CD14-positive monocyte (primary cell): ENCODE results near the gene TNFSF13. TPM values are rescaled to one million over a fixed set of nuclear protein-coding genes. Genes with fewer than 3 reads are reported as not detected.
A peak's percentile ranks its signal among the peaks of the same experiment; 100 is the strongest.

Experiments used
- DNase-seq, 3 donors: peaks; one replicate each; pipeline ENCODE4 v3.0.0-alpha.2; 2011 to 2022
- H2AFZ ChIP-seq: 2 replicates; pipeline ENCODE4 v1.6.0; 2012; ENCODE audit warnings: mild to moderate bottlenecking, low read depth, low read length, inconsistent platforms; ENCODE audit not compliant: insufficient read depth, poor library complexity, severe bottlenecking
- H3K27ac ChIP-seq, 2 donors: 1 replicate in 1 of 2; 2 replicates in 1 of 2; pipeline ENCODE4 v1.5.1; 2012 to 2013; ENCODE audit warnings: low read length in 2 of 2, control low read depth in 1 of 2, inconsistent platforms in 1 of 2, low read depth in 1 of 2, mild to moderate bottlenecking in 1 of 2
- H3K27me3 ChIP-seq, 2 donors: one replicate each; pipeline versions ENCODE4 v1.6.0 to v1.6.1; 2011 to 2013; ENCODE audit warnings: low read length in 2 of 2; ENCODE audit not compliant: control insufficient read depth in 2 of 2, insufficient read depth in 2 of 2
- H3K36me3 ChIP-seq, 2 donors: replicated peaks in 1 of 2; 1 replicate in 1 of 2; 2 replicates in 1 of 2; pipeline versions ENCODE4 v1.5.1 to v1.6.1; 2012 to 2013; ENCODE audit warnings: low read length in 2 of 2, control low read depth in 1 of 2, inconsistent platforms in 1 of 2, mild to moderate bottlenecking in 1 of 2; ENCODE audit not compliant: insufficient read depth in 2 of 2, control insufficient read depth in 1 of 2
- H3K4me1 ChIP-seq, 2 donors: 1 replicate in 1 of 2; 2 replicates in 1 of 2; pipeline versions ENCODE4 v1.5.1 to v1.6.1; 2012 to 2013; ENCODE audit warnings: low read length in 2 of 2, control low read depth in 1 of 2, inconsistent platforms in 1 of 2, mild to moderate bottlenecking in 1 of 2, moderate library complexity in 1 of 2; ENCODE audit not compliant: insufficient read depth in 2 of 2, control insufficient read depth in 1 of 2
- H3K4me2 ChIP-seq: replicated peaks from 2 replicates; pipeline ENCODE3; 2012; ENCODE audit warnings: low read length, moderate library complexity, mild to moderate bottlenecking; ENCODE audit not compliant: poor library complexity, severe bottlenecking; ENCODE audit errors: extremely low read depth
- H3K4me3 ChIP-seq, 3 experiments: fragments of 200-600 bp in 1 of 3; sonication (generic) in 1 of 3; replicated peaks in 1 of 3; 1 replicate in 2 of 3; 2 replicates in 1 of 3; pipeline ENCODE4 v1.5.1; 2011 to 2013; ENCODE audit warnings: low read length in 3 of 3, mild to moderate bottlenecking in 3 of 3, control low read depth in 2 of 3, low read depth in 2 of 3, inconsistent platforms in 1 of 3, moderate library complexity in 1 of 3
- H3K79me2 ChIP-seq: 2 replicates; pipeline ENCODE4 v1.6.0; 2012; ENCODE audit warnings: mild to moderate bottlenecking, control low read depth, inconsistent platforms, low read length, moderate library complexity; ENCODE audit not compliant: insufficient read depth
- H3K9ac ChIP-seq: 2 replicates; pipeline ENCODE4 v1.6.0; 2017; ENCODE audit warnings: low read length, mild to moderate bottlenecking; ENCODE audit not compliant: insufficient read depth, poor library complexity, severe bottlenecking
- H3K9me3 ChIP-seq, 2 donors: replicated peaks in 1 of 2; 1 replicate in 1 of 2; 2 replicates in 1 of 2; pipeline versions ENCODE4 v1.5.1 to v1.6.1; 2012 to 2013; ENCODE audit warnings: low read length in 2 of 2, control low read depth in 1 of 2; ENCODE audit not compliant: control insufficient read depth in 1 of 2, insufficient read depth in 1 of 2
- H4K20me1 ChIP-seq: 2 replicates; pipeline ENCODE4 v1.6.0; 2012; ENCODE audit warnings: mild to moderate bottlenecking, low read length, control low read depth, moderate library complexity; ENCODE audit not compliant: insufficient read depth
- H3K27ac Mint-ChIP-seq, 7 donors: one replicate each; pipeline ENCODE4 v1.8.0; 2020; ENCODE audit warnings: mild to moderate bottlenecking in 7 of 7, mixed read lengths in 7 of 7, moderate library complexity in 6 of 7, inconsistent platforms in 2 of 7
- H3K27me3 Mint-ChIP-seq, 3 donors: one replicate each; pipeline ENCODE4 v1.8.0; 2021 to 2022; ENCODE audit warnings: low read depth in 3 of 3, mild to moderate bottlenecking in 3 of 3, mixed read lengths in 3 of 3, moderate library complexity in 3 of 3, inconsistent platforms in 1 of 3
- H3K36me3 Mint-ChIP-seq, 2 donors: one replicate each; pipeline ENCODE4 v1.8.0; 2020; ENCODE audit warnings: mixed read lengths in 2 of 2, inconsistent platforms in 1 of 2, mild to moderate bottlenecking in 1 of 2
- H3K4me1 Mint-ChIP-seq: one replicate; pipeline ENCODE4 v1.8.0; 2020; ENCODE audit warnings: mild to moderate bottlenecking, mixed read lengths
- H3K4me3 Mint-ChIP-seq, 2 donors: one replicate each; pipeline ENCODE4 v1.8.0; 2020; ENCODE audit warnings: mild to moderate bottlenecking in 2 of 2, mixed read lengths in 2 of 2, moderate library complexity in 1 of 2
- H3K9me3 Mint-ChIP-seq, 7 donors: one replicate each; pipeline ENCODE4 v1.8.0; 2020 to 2022; ENCODE audit warnings: mixed read lengths in 7 of 7, mild to moderate bottlenecking in 6 of 7, moderate library complexity in 6 of 7, inconsistent platforms in 2 of 7
- WGBS: methylation state at CpG from one replicate; pipeline ENCODE4 v1.1.5; 2013; ENCODE audit warnings: missing lambda C conversion rate; ENCODE audit not compliant: insufficient coverage; 5-methylcytosine and 5-hydroxymethylcytosine counted together
- intact Hi-C, 2 donors: fragments of 100-400 bp; cut with micrococcal nuclease; formaldehyde crosslinking; loops; one replicate each; pipeline versions ENCODE4 v1.15.0 to v1.15.1; 2023
- polyA plus RNA-seq, 3 donors: library from polyadenylated mRNA; depleted of rRNA in 1 of 3; unstranded in 2 of 3; stranded (reverse) in 1 of 3; fragments of 300-500 nt in 2 of 3; fragments of >200 nt in 1 of 3; fragmentation: Illumina TruSeq in 2 of 3; gene quantifications; 1 replicate in 2 of 3; 2 replicates in 1 of 3; pipeline ENCODE4 v1.2.3, GENCODE V29; 2012 to 2021
- TF ChIP-seq, protein P1 (sequence below): fragments of 200-600 bp; IDR thresholded peaks from one replicate; pipeline ENCODE4 v1.8.0; 2022; ENCODE audit warnings: antibody characterized with exemption, mild to moderate bottlenecking

The TNFSF13 gene
- polyA plus RNA-seq, 3 donors, result 236 to 523 (median 491) TPM

DNA sequence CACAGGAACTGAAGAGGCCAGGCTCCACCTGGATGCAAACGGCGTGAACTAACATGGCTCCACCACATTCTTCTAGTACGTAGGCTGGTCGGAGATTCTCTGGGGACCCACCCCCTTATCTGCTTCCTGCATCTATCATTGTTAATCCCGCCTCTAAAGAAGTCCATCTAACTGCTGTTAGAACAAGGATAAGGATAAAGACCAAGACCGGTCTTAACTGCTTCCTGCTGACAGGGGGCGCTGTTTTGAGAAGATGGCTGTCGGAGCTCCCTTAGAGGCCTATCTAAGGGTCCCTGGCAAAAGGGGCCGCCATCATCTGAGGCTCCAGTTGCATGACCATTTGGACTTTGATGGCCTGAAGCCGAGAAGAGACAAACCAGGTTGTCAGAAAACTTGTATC is 35.5 kb upstream of the TNFSF13 start:
- no peak overlapping the region for H3K9ac ChIP-seq
- H3K9me3 ChIP-seq, result peaks cover 2 to 9% of the 10 kb centered on the region in 2 donors
- H3K36me3 ChIP-seq, result no peaks in the 10 kb centered on the region
- intact Hi-C loops, result loop anchor here (2.0 kb wide), 1 partner anchor 38 kb away; the partner anchor contains the start of gene SENP3 (in 2 of the 2)
- H3K4me3 ChIP-seq, result no peak overlapping the region
- H4K20me1 ChIP-seq, result no peaks in the 10 kb centered on the region
- no peak overlapping the region for H2AFZ ChIP-seq
- H3K27ac ChIP-seq, result no peak overlapping the region
- no peak overlapping the region for H3K4me2 ChIP-seq
- H3K27me3 ChIP-seq, result no peaks in the 10 kb centered on the region
- Mint-ChIP-seq H3K4me1 (peaks cover 4% of the 10 kb centered on the region), H3K36me3 (no peaks in the 10 kb centered on the region), H3K27ac (no peak overlapping the region), H3K27me3 (peaks cover 0 to 4% (median 4%) of the 10 kb centered on the region in 3 donors), H3K4me3 (no peak overlapping the region), H3K9me3 (peaks cover 2 to 26% (median 15%) of the 10 kb centered on the region in 7 donors)
- no peaks in the 10 kb centered on the region for H3K79me2 ChIP-seq
- DNase-seq, result peak; percentile 29 to 52 (median 50)
- H3K4me1 ChIP-seq, result no peaks in the 10 kb centered on the region
- 57% methylated on average over 6 of the region's 10 CpGs for WGBS
- TF ChIP-seq, protein P1, sequence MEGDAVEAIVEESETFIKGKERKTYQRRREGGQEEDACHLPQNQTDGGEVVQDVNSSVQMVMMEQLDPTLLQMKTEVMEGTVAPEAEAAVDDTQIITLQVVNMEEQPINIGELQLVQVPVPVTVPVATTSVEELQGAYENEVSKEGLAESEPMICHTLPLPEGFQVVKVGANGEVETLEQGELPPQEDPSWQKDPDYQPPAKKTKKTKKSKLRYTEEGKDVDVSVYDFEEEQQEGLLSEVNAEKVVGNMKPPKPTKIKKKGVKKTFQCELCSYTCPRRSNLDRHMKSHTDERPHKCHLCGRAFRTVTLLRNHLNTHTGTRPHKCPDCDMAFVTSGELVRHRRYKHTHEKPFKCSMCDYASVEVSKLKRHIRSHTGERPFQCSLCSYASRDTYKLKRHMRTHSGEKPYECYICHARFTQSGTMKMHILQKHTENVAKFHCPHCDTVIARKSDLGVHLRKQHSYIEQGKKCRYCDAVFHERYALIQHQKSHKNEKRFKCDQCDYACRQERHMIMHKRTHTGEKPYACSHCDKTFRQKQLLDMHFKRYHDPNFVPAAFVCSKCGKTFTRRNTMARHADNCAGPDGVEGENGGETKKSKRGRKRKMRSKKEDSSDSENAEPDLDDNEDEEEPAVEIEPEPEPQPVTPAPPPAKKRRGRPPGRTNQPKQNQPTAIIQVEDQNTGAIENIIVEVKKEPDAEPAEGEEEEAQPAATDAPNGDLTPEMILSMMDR, result peak; percentile 75

DNA sequence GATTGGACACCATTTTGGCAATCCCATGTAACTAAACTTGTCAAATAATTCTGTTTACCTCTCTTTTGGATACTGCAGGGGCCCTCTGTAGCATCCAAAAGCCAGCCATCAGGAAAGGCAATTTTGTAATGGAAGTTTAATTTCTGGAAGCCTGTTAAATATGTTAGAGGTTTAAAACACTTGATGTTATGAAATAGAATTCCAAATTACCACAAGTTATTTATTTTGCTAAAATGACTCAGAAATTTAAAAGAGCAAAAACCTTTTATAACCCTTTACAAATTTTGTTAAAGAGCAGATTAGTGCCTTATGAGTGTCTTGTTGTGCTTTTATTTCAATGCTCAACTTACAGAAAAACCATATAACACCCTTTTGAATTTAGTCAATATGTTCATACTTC is 29.7 kb upstream of the TNFSF13 start:
- Mint-ChIP-seq H3K27me3 (peaks cover 2 to 6% (median 6%) of the 10 kb centered on the region in 3 donors), H3K9me3 (peaks cover 8 to 48% (median 43%) of the 10 kb centered on the region in 7 donors), H3K36me3 (no peaks in the 10 kb centered on the region), H3K4me1 (peaks cover 4% of the 10 kb centered on the region), H3K4me3 (no peak overlapping the region), H3K27ac (no peak overlapping the region)
- Histone ChIP-seq H3K9ac (no peak overlapping the region), H3K27ac (no peak overlapping the region), H3K4me1 (peaks cover 6 to 8% of the 10 kb centered on the region in 2 donors), H3K27me3 (no peaks in the 10 kb centered on the region), H2AFZ (no peak overlapping the region), H3K4me2 (no peak overlapping the region), H3K9me3 (peaks cover 17 to 33% of the 10 kb centered on the region in 2 donors), H3K36me3 (no peaks in the 10 kb centered on the region), H3K79me2 (no peaks in the 10 kb centered on the region), H3K4me3 (no peak overlapping the region), H4K20me1 (no peaks in the 10 kb centered on the region)
- TF ChIP-seq, protein P1, result no peak
- DNase-seq, result no peak
- intact Hi-C loops, result no loop called here
